Measurements from ENCODE around the gene TPMT. TPM values are rescaled to one million over a fixed set of nuclear protein-coding genes. Genes with fewer than 3 reads are reported as not detected.

Gene TPMT
- 17.7 and 19.0 TPM in 2 replicates for total RNA-seq

DNA sequence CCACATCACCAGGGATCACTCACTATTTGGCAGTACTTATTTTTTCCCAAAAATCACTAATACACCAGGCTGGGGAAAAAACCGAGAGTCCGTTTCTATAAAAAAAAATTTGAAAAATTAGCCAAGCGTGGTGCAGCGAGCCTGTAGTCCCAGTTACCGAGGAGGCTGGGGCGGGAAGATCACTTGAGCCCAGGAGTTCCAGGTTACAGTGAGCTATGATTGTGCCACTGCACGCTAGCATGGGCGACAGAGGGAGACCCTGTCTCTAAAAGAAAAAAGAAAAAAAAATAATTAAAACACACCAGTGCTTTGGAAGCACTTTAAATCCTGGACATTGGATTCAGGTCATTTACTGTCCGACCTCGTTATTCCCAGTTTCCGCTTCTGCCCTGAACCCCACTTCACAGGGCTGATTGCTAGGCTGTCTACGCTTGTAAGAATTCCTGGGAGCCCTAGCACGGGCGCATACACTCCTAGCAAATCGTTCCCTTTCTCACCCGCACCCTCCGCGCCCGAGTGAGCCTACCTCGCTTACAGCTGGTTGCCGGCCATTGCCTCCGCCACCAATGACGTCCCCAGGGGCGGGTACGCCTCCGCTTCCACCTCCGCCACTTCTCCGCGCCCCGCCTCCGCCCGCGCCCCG is at the start of gene TPMT:
TPMT (minus strand) TSS at position 571 of the 643 bp plus-strand sequence. CDS start 5,950 bp downstream, outside the sequence.

DNA sequence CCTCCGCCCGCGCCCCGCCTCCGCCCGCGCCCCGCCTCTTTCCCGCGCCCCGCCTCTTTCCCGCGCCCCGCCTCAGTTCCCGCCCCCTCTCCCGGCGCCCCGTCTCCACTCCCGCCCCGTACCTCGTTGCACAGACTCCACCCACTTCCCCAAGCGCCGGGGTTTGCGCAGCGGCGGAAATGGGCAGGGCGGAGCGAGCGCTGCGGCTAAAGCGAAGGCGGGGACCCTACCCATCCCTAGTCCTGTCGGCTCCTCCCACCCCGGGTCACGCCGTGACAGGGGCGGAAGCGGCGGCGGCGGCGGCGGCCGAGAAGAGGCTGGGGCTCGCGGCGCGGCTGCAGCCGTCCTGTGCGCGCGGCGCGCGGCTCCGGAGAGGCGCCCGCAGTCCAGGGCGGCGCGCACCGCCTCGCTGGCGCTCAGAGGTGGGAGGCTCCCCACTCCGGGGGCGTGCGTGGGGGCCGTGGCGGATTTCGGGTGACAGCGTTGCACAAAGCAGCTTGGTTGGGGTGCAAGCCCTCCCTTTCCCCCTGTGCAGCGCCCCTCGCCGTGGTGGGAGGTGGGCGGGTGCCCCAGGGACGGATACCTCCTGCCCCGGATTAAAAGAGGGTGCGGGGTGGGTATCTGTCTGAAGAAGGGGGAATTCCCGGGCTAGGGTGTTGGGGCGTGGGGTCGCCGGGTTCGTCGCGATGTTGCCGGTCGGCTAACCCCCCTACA is 430 bp upstream of the TPMT start, which contains the start of gene KDM1B:
KDM1B (plus strand) TSS at position 273 of the 714 bp plus-strand sequence. CDS start 4,474 bp downstream, outside the sequence.

DNA sequence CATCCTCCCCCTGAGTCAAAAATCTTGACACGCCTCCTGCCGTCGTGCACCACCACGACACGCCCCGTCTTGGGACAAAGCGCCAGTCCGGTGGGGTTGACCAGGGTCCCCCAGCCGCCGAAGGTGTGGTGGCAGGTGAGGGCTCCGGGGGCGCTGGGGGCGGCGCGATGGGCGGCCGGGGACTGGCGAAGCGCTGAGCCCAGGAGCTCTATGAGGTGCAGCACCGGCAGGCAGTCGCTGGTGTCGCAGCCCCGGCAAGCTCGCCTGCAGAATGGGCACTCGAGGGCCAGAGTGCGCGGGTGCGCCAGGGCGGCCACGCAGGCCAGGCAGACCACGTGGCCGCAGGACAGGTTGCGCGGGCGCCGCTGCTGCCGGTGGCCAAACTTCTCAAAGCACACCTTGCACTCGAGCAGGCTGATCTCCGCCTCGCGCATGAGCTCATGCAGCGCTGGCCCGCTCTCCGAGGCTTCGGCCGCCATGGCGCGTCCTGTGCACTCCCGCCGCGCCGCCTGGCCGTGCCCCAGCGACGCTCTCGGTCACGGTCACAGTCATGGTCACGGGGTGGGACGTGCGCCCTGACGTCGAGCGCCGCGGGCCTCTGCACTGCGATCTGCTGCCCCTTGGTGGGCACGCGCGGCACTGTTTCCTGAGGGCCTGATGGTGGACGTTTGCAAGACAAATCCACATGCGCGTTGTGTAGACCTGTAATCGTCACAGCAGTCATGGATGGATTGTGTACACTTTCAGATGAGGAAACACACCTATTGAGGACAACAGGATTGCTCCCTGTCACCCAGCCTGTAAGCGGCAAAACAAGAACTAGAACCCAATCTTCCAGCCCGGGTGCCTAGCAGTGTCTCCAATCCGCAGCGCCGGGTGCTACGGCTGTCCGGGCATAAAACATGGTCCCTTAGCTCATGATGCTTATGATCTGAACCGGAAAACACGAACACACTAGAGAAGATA is 32.5 kb downstream of the TPMT start, which contains the start of gene NHLRC1:
NHLRC1 (minus strand) TSS at position 550 of the 966 bp plus-strand sequence; CDS start at position 479, 71 bp downstream.

Other genes with a start within 250 kb of the TPMT start
- 108 and 118 TPM in 2 replicates for gene KIF13A, start 167.4 kb downstream of the TPMT start, total RNA-seq
- 3.0 and 3.8 TPM in 2 replicates for gene NHLRC1, start 32.4 kb downstream of the TPMT start, total RNA-seq
- 20.9 and 23.0 TPM in 2 replicates for gene KDM1B, start 345 bp upstream of the TPMT start, total RNA-seq
- gene DEK, start 109.5 kb upstream of the TPMT start, total RNA-seq = 108 and 140 TPM in 2 replicates
- gene RNF144B, start 232.3 kb upstream of the TPMT start, total RNA-seq = 2.1 and 2.7 TPM in 2 replicates